Measurements from ENCODE around the gene DISC1. TPM values are rescaled to one million over a fixed set of nuclear protein-coding genes. Genes with fewer than 3 reads are reported as not detected.

Gene DISC1
- total RNA-seq, 1 donor from 2014 or later = 9.5 TPM

GRCh38 chr1:231872461-231872910, 245.9 kb downstream of the DISC1 start:
- no peak for TF ChIP-seq CTCF (IDR thresholded peaks at IDR 0.05)
- H3K4me1 ChIP-seq = peaks cover 4% of the 10 kb centered on the region
- no peaks in the 10 kb centered on the region for H3K9me3 ChIP-seq
- H3K27ac ChIP-seq = no peak overlapping the region
- no peak overlapping the region for H3K4me3 ChIP-seq
- intact Hi-C loops (cut with DNase I) = no loop called here
- ATAC-seq (no peak), DNase-seq (no peak)
- H3K36me3 ChIP-seq = no peaks in the 10 kb centered on the region
- no peaks in the 10 kb centered on the region for H3K27me3 ChIP-seq

GRCh38 chr1:231878737-231879136, 252.1 kb downstream of the DISC1 start:
- Histone ChIP-seq H3K4me3 (no peak overlapping the region), H3K27ac (no peak overlapping the region), H3K36me3 (no peaks in the 10 kb centered on the region), H3K4me1 (no peaks in the 10 kb centered on the region), H3K9me3 (no peaks in the 10 kb centered on the region), H3K27me3 (no peaks in the 10 kb centered on the region)
- TF ChIP-seq CTCF (IDR thresholded peaks at IDR 0.05) = no peak
- DNase-seq (no peak), ATAC-seq (no peak)
- intact Hi-C loops (cut with DNase I) = no loop called here

- no peak overlapping the region for H3K27ac ChIP-seq
- ATAC-seq = no peak
- no peak overlapping the region for H3K4me3 ChIP-seq
- no peaks in the 10 kb centered on the region for H3K27me3 ChIP-seq
- intact Hi-C loops (cut with DNase I) = no loop called here
- no peak for TF ChIP-seq CTCF (IDR thresholded peaks at IDR 0.05)
- H3K4me1 ChIP-seq = no peaks in the 10 kb centered on the region
- DNase-seq = no peak
- H3K9me3 ChIP-seq = no peaks in the 10 kb centered on the region
- H3K36me3 ChIP-seq = no peaks in the 10 kb centered on the region
Observed at GRCh38 chr1:231879296-231879695, 252.7 kb downstream of the DISC1 start.

GRCh38 chr1:231882333-231882732, 255.7 kb downstream of the DISC1 start:
- H3K36me3 ChIP-seq = no peaks in the 10 kb centered on the region
- DNase-seq (no peak), ATAC-seq (no peak)
- H3K4me1 ChIP-seq = no peaks in the 10 kb centered on the region
- H3K4me3 ChIP-seq = no peak overlapping the region
- H3K27ac ChIP-seq = no peak overlapping the region
- intact Hi-C loops (cut with DNase I) = no loop called here
- no peaks in the 10 kb centered on the region for H3K27me3 ChIP-seq
- no peak for TF ChIP-seq CTCF (IDR thresholded peaks at IDR 0.05)
- no peaks in the 10 kb centered on the region for H3K9me3 ChIP-seq

- Histone ChIP-seq H3K36me3 (no peaks in the 10 kb centered on the region), H3K27ac (no peak overlapping the region), H3K27me3 (no peaks in the 10 kb centered on the region), H3K4me3 (no peak overlapping the region), H3K4me1 (no peaks in the 10 kb centered on the region), H3K9me3 (no peaks in the 10 kb centered on the region)
- intact Hi-C loops (cut with DNase I) = no loop called here
- TF ChIP-seq CTCF (IDR thresholded peaks at IDR 0.05) = no peak
- DNase-seq = no peak
- no peak for ATAC-seq
Observed at GRCh38 chr1:231882790-231883189, 256.2 kb downstream of the DISC1 start.

- no peaks in the 10 kb centered on the region for H3K4me1 ChIP-seq
- DNase-seq (no peak), ATAC-seq (no peak)
- intact Hi-C loops (cut with DNase I) = no loop called here
- H3K36me3 ChIP-seq = no peaks in the 10 kb centered on the region
- H3K27ac ChIP-seq = no peak overlapping the region
- H3K4me3 ChIP-seq = no peak overlapping the region
- H3K9me3 ChIP-seq = no peaks in the 10 kb centered on the region
- no peaks in the 10 kb centered on the region for H3K27me3 ChIP-seq
- TF ChIP-seq CTCF (IDR thresholded peaks at IDR 0.05) = no peak
Observed at GRCh38 chr1:231883382-231883781, 256.8 kb downstream of the DISC1 start.
